ENCODE data around the gene USP37.

USP37 gene

DNA sequence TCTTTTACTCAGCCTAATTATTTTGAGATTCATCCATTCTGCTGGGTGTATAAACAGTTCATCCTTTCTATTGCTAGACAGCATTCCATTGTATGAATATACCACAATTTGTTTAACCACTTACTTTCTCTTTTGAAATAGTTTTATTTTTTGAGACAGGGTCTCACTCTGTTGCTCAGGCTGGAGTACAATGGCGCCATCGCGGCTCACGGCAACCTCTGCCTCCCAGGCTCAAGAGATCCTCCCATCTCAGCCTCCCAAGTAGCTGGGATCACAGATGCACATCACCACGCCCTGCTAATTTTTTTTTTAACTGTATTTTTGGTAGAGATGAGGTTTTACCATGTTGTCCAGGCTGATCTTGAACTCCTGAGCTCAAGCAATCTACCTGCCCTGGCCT is 54.5 kb downstream of the USP37 start:
- peaks cover 26% of the 10 kb centered on the region for H3K79me2 ChIP-seq (ENCODE audit: insufficient read depth, low read length)
- no peak overlapping the region for H3K27ac ChIP-seq (ENCODE audit: low read depth, low read length)
- H3K4me3 ChIP-seq (ENCODE audit: insufficient read depth, low read length, poor library complexity, severe bottlenecking), result no peak overlapping the region
- H4K20me1 ChIP-seq (ENCODE audit: low read depth, low read length), result 0 out of 2 replicates have a peak, but pooled peaks cover 4% of the 10 kb centered on the region
- H3K9ac ChIP-seq (ENCODE audit: low read length), result no peak overlapping the region
- H3K36me3 ChIP-seq (ENCODE audit: low read length), result peaks cover 12% of the 10 kb centered on the region; the same call in 1 of the 2 replicates
- peaks cover 5% of the 10 kb centered on the region; the same call in 1 of the 2 replicates for H3F3A ChIP-seq (ENCODE audit: insufficient read depth)
- no peak overlapping the region for H2AFZ ChIP-seq (ENCODE audit: low read depth, low read length, severe bottlenecking)
- H3K9me3 ChIP-seq (ENCODE audit: insufficient read depth, low read length), result no peaks in the 10 kb centered on the region
- no peaks in the 10 kb centered on the region for H3K27me3 ChIP-seq (ENCODE audit: low read length)
- no peaks in the 10 kb centered on the region for H3K9me2 ChIP-seq (replicated peaks; ENCODE audit: insufficient read depth, low read length)
- TF ChIP-seq EZH2phosphoT487 (conservative IDR thresholded peaks at IDR 0.05; ENCODE audit: low read length), result no peak
- TF ChIP-seq, protein P1, sequence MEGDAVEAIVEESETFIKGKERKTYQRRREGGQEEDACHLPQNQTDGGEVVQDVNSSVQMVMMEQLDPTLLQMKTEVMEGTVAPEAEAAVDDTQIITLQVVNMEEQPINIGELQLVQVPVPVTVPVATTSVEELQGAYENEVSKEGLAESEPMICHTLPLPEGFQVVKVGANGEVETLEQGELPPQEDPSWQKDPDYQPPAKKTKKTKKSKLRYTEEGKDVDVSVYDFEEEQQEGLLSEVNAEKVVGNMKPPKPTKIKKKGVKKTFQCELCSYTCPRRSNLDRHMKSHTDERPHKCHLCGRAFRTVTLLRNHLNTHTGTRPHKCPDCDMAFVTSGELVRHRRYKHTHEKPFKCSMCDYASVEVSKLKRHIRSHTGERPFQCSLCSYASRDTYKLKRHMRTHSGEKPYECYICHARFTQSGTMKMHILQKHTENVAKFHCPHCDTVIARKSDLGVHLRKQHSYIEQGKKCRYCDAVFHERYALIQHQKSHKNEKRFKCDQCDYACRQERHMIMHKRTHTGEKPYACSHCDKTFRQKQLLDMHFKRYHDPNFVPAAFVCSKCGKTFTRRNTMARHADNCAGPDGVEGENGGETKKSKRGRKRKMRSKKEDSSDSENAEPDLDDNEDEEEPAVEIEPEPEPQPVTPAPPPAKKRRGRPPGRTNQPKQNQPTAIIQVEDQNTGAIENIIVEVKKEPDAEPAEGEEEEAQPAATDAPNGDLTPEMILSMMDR (IDR thresholded peaks at IDR 0.05; ENCODE audit: insufficient read depth, low read length, poor library complexity, severe bottlenecking), result no peak
- H3K4me2 ChIP-seq (ENCODE audit: low read depth, low read length, poor library complexity, severe bottlenecking), result no peak overlapping the region

DNA sequence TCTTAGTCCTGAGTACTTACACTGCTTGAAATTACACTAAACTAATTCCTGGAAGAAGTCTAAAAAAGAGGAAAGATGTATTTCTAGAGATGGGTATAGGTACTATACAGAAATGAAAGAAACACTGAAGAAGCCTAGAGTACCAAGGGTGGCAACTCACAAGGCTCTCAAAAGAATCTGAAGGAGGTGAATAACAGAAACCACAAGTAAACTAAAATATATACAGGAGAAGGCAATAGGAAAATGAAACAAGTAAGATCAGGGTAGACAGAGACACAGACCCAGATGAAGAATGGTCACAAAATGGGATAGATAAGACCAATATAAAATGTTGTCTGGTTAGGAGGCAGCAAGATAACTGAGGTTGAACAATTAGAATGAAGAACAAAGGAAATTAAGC is 59.9 kb downstream of the USP37 start:
- peaks cover 12% of the 10 kb centered on the region; the same call in 1 of the 2 replicates for H3K36me3 ChIP-seq (ENCODE audit: low read length)
- H3K27me3 ChIP-seq (ENCODE audit: low read length), result no peaks in the 10 kb centered on the region

DNA sequence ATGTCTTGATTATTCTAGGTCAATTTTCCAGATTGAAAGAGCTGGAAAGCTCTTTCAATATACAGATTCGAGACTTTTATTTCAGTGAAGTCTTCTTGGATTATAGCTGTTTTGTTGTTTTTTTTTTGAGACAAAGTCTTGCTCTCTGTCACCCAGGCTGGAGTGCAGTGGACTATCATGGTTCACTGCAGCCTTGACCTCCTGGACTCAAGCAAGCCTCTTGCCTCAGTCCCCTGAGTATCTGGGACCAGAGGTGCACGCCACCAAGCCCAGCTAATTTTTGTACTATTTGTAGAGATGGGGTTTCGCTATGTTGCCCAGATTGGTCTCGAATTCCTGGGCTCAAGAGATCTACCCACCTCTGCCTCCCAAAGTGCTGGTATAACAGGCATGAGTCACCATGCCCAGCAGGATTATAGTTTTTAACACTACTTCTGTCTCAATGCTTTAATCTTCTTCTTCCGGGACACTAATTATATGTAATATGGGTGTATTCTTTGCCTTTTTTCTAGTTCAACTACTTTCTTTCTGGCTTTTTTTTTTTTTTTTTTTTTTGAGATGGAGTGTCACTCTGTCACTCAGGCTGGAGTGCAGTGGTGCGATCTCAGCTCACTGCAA is 62.3 kb downstream of the USP37 start:
- Histone ChIP-seq H3K9me2 (replicated peaks; ENCODE audit: insufficient read depth, low read length) (no peaks in the 10 kb centered on the region), H3K4me2 (ENCODE audit: low read depth, low read length, poor library complexity, severe bottlenecking) (no peak overlapping the region), H3F3A (ENCODE audit: insufficient read depth) (no peaks in the 10 kb centered on the region), H3K36me3 (ENCODE audit: low read length) (peaks cover 9% of the 10 kb centered on the region; the same call in 1 of the 2 replicates), H3K27me3 (ENCODE audit: low read length) (no peaks in the 10 kb centered on the region), H3K4me3 (ENCODE audit: insufficient read depth, low read length, poor library complexity, severe bottlenecking) (no peak overlapping the region), H4K20me1 (ENCODE audit: low read depth, low read length) (0 out of 2 replicates have a peak, but pooled peaks cover 4% of the 10 kb centered on the region), H3K9me3 (ENCODE audit: insufficient read depth, low read length) (no peaks in the 10 kb centered on the region), H2AFZ (ENCODE audit: low read depth, low read length, severe bottlenecking) (no peak overlapping the region), H3K9ac (ENCODE audit: low read length) (no peak overlapping the region), H3K27ac (ENCODE audit: low read depth, low read length) (no peak overlapping the region), H3K79me2 (ENCODE audit: insufficient read depth, low read length) (no peaks in the 10 kb centered on the region)
- TF ChIP-seq EZH2phosphoT487 (conservative IDR thresholded peaks at IDR 0.05; ENCODE audit: low read length), result no peak
- TF ChIP-seq, protein P1 (IDR thresholded peaks at IDR 0.05; ENCODE audit: insufficient read depth, low read length, poor library complexity, severe bottlenecking), result no peak

More for the DNA sequence above, 59.9 kb downstream of the USP37 start:
- H3K9me2 ChIP-seq (replicated peaks; ENCODE audit: insufficient read depth, low read length), result no peaks in the 10 kb centered on the region
- TF ChIP-seq EZH2phosphoT487 (conservative IDR thresholded peaks at IDR 0.05; ENCODE audit: low read length), result no peak
- TF ChIP-seq, protein P1 (IDR thresholded peaks at IDR 0.05; ENCODE audit: insufficient read depth, low read length, poor library complexity, severe bottlenecking), result no peak
- no peak overlapping the region for H2AFZ ChIP-seq (ENCODE audit: low read depth, low read length, severe bottlenecking)
- no peaks in the 10 kb centered on the region for H3K9me3 ChIP-seq (ENCODE audit: insufficient read depth, low read length)
- H4K20me1 ChIP-seq (ENCODE audit: low read depth, low read length), result 0 out of 2 replicates have a peak, but pooled peaks cover 4% of the 10 kb centered on the region
- no peak overlapping the region for H3K27ac ChIP-seq (ENCODE audit: low read depth, low read length)
- H3K79me2 ChIP-seq (ENCODE audit: insufficient read depth, low read length), result peaks cover 10% of the 10 kb centered on the region
- H3K4me3 ChIP-seq (ENCODE audit: insufficient read depth, low read length, poor library complexity, severe bottlenecking), result no peak overlapping the region
- no peak overlapping the region for H3K9ac ChIP-seq (ENCODE audit: low read length)
- H3K4me2 ChIP-seq (ENCODE audit: low read depth, low read length, poor library complexity, severe bottlenecking), result no peak overlapping the region
- H3F3A ChIP-seq (ENCODE audit: insufficient read depth), result no peaks in the 10 kb centered on the region
